Tibial nerve (tissue), 3 donors: ENCODE measurements around the gene CC2D2A.

Source experiments
- POLR2A ChIP-seq, 2 donors: fragments of 450-650 bp; IDR thresholded peaks; one replicate each; pipeline ENCODE4 v1.6.1; 2017; ENCODE audit warnings: antibody characterized with exemption in 2 of 2, mild to moderate bottlenecking in 2 of 2, moderate library complexity in 2 of 2
- TF ChIP-seq, protein P1 (sequence below), 5 experiments: fragments of 200-600 bp in 3 of 5; fragments of 450-650 bp in 2 of 5; sonication (generic) in 3 of 5; IDR thresholded peaks; one replicate each; pipeline ENCODE4 v1.5.1; 2016 to 2019; ENCODE audit warnings: antibody characterized with exemption in 5 of 5, mild to moderate bottlenecking in 3 of 5, moderate library complexity in 2 of 5

DNA sequence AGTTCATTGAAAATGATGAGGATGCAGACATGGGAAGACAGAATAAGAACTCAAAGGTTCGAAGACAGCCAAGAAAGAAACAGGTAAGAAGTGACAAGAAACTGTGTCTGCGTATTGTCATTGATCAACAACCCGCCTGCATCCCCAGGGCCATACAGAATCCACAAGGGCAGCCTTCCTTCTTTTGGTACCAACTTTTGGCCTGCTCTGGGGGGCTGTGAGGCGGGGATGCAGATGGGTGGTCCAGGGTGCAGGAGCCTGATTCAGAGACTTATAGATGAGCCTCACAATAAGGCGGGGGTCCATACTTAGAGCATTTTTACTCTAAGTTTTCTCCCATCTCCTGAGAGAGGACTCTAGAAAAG, 9.0 kb downstream of the CC2D2A start:
- TF ChIP-seq, protein P1, sequence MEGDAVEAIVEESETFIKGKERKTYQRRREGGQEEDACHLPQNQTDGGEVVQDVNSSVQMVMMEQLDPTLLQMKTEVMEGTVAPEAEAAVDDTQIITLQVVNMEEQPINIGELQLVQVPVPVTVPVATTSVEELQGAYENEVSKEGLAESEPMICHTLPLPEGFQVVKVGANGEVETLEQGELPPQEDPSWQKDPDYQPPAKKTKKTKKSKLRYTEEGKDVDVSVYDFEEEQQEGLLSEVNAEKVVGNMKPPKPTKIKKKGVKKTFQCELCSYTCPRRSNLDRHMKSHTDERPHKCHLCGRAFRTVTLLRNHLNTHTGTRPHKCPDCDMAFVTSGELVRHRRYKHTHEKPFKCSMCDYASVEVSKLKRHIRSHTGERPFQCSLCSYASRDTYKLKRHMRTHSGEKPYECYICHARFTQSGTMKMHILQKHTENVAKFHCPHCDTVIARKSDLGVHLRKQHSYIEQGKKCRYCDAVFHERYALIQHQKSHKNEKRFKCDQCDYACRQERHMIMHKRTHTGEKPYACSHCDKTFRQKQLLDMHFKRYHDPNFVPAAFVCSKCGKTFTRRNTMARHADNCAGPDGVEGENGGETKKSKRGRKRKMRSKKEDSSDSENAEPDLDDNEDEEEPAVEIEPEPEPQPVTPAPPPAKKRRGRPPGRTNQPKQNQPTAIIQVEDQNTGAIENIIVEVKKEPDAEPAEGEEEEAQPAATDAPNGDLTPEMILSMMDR (IDR thresholded peaks at IDR 0.05) = no peak
- no peak for TF ChIP-seq POLR2A (IDR thresholded peaks at IDR 0.05)
